GM21515 (cell line): ENCODE measurements around the gene LRSAM1.

Experiments used
- ATAC-seq: cut with Tn5 transposase; IDR thresholded peaks from one replicate; pipeline ENCODE4 v1.9.1; 2021; ENCODE audit not compliant: unreplicated experiment

The LRSAM1 gene

GRCh38 chr9:127509955-127510299 is 58.6 kb downstream of the LRSAM1 start:
- ATAC-seq = no peak

- ATAC-seq = no peak
Measured at GRCh38 chr9:127514468-127514867, 63.2 kb downstream of the LRSAM1 start.

GRCh38 chr9:127516835-127517607 is 65.7 kb downstream of the LRSAM1 start:
- no peak for ATAC-seq

GRCh38 chr9:127517620-127518019 is 66.3 kb downstream of the LRSAM1 start:
- ATAC-seq = no peak

GRCh38 chr9:127518091-127518856 is 67.0 kb downstream of the LRSAM1 start:
- no peak for ATAC-seq

- no peak for ATAC-seq
Measured at GRCh38 chr9:127519301-127520166, 68.2 kb downstream of the LRSAM1 start.

- ATAC-seq = no peak
Measured at GRCh38 chr9:127520941-127521918, 69.9 kb downstream of the LRSAM1 start.

- no peak for ATAC-seq
Measured at GRCh38 chr9:127521919-127522304, 70.6 kb downstream of the LRSAM1 start.

GRCh38 chr9:127522727-127523126 is 71.4 kb downstream of the LRSAM1 start:
- ATAC-seq = no peak

GRCh38 chr9:127523312-127523851 is 72.1 kb downstream of the LRSAM1 start:
- no peak for ATAC-seq

- no peak for ATAC-seq
Measured at GRCh38 chr9:127524373-127524772, 73.1 kb downstream of the LRSAM1 start.

GRCh38 chr9:127525401-127526188 is 74.3 kb downstream of the LRSAM1 start:
- no peak for ATAC-seq

GRCh38 chr9:127526655-127527559 is 75.6 kb downstream of the LRSAM1 start:
- no peak for ATAC-seq

- no peak for ATAC-seq
Measured at GRCh38 chr9:127527560-127528268, 76.4 kb downstream of the LRSAM1 start.

- ATAC-seq = no peak
Measured at GRCh38 chr9:127528422-127529251, 77.3 kb downstream of the LRSAM1 start.

- ATAC-seq = no peak
Measured at GRCh38 chr9:127529671-127530070, 78.4 kb downstream of the LRSAM1 start.
